HG03469 (cell line): ENCODE measurements around the gene HINT1.
A peak's percentile ranks its signal among the peaks of the same experiment; 100 is the strongest.
"Not testable (repeated sequence)": the region's sequence is repeated elsewhere in the genome, so short reads cannot be mapped to it uniquely, and the experiment has no call there.

ENCODE experiments used
- ATAC-seq: cut with Tn5 transposase; IDR thresholded peaks from one replicate; pipeline ENCODE4 v1.9.1; 2021; ENCODE audit warnings: mild to moderate bottlenecking, moderate library complexity, moderate number of reproducible peaks; ENCODE audit not compliant: unreplicated experiment

The HINT1 gene

GRCh38 chr5:131171276-131171810 is 6.3 kb upstream of the HINT1 start:
- ATAC-seq = no peak

GRCh38 chr5:131170540-131171275 is 5.7 kb upstream of the HINT1 start, which contains the start of gene LYRM7:
LYRM7 (plus strand) TSS chr5:131170944; CDS start chr5:131171021, 77 bp downstream.
- peak; percentile 96 for ATAC-seq

- ATAC-seq = no peak
Measured at GRCh38 chr5:131169810-131170539, 4.9 kb upstream of the HINT1 start.

- no peak for ATAC-seq
Measured at GRCh38 chr5:131167615-131168014, 2.6 kb upstream of the HINT1 start.

- ATAC-seq = peak; percentile 51
Measured at GRCh38 chr5:131164191-131165118, 601 bp downstream of the HINT1 start.

GRCh38 chr5:131163276-131164119 is 1.6 kb downstream of the HINT1 start:
- ATAC-seq = no peak

GRCh38 chr5:131160134-131160533 is 4.9 kb downstream of the HINT1 start:
- no peak for ATAC-seq

GRCh38 chr5:131156957-131157356 is 8.1 kb downstream of the HINT1 start:
- no peak for ATAC-seq

GRCh38 chr5:131156385-131156784 is 8.7 kb downstream of the HINT1 start:
- ATAC-seq = no peak

GRCh38 chr5:131151216-131151615 is 13.8 kb downstream of the HINT1 start:
- ATAC-seq = no peak

GRCh38 chr5:131150408-131150807 is 14.6 kb downstream of the HINT1 start:
- ATAC-seq = no peak

GRCh38 chr5:131148835-131149234 is 16.2 kb downstream of the HINT1 start:
- ATAC-seq = no peak

GRCh38 chr5:131147258-131147657 is 17.8 kb downstream of the HINT1 start:
- ATAC-seq = no peak

GRCh38 chr5:131142970-131143617 is 22.0 kb downstream of the HINT1 start:
- no peak for ATAC-seq

- ATAC-seq = no peak
Measured at GRCh38 chr5:131139321-131139720, 25.7 kb downstream of the HINT1 start.

GRCh38 chr5:131138406-131138805 is 26.6 kb downstream of the HINT1 start:
- not testable (repeated sequence) for ATAC-seq

- not testable (repeated sequence) for ATAC-seq
Measured at GRCh38 chr5:131133091-131133490, 32.0 kb downstream of the HINT1 start.

- ATAC-seq = no peak
Measured at GRCh38 chr5:131129306-131129705, 35.8 kb downstream of the HINT1 start.

GRCh38 chr5:131127244-131127643 is 37.8 kb downstream of the HINT1 start:
- ATAC-seq = not testable (repeated sequence)
